ENCODE measurements around the gene ATRIP.
"Not testable (repeated sequence)": the region's sequence is repeated elsewhere in the genome, so short reads cannot be mapped to it uniquely, and the experiment has no call there.

Gene ATRIP

GRCh38 chr3:48436855-48437254 is 9.7 kb upstream of the ATRIP start:
- no peak for DNase-seq (ENCODE audit: low read depth)

GRCh38 chr3:48437812-48438211 is 8.7 kb upstream of the ATRIP start:
- DNase-seq (ENCODE audit: low read depth) = no peak

GRCh38 chr3:48439820-48440589 is 6.5 kb upstream of the ATRIP start, which contains the start of the genes CCDC51 and TMA7:
TSS of gene CCDC51 (minus strand) at chr3:48440119. CDS start at chr3:48435128, 4,991 bp downstream.
TSS of gene TMA7 (plus strand) at chr3:48440257. CDS start at chr3:48440297, 40 bp downstream.
- peak; percentile 97 for DNase-seq (ENCODE audit: low read depth)

GRCh38 chr3:48440590-48440958 is 6.0 kb upstream of the ATRIP start:
- no peak for DNase-seq (ENCODE audit: low read depth)

- DNase-seq (ENCODE audit: low read depth) = no peak
Observed at GRCh38 chr3:48441940-48442339, 4.6 kb upstream of the ATRIP start.

- no peak for DNase-seq (ENCODE audit: low read depth)
Observed at GRCh38 chr3:48445277-48445882, 1.2 kb upstream of the ATRIP start.

GRCh38 chr3:48446043-48446424 is 503 bp upstream of the ATRIP start:
- no peak for DNase-seq (ENCODE audit: low read depth)

GRCh38 chr3:48451270-48451669 is 4.7 kb downstream of the ATRIP start:
- no peak for DNase-seq (ENCODE audit: low read depth)

GRCh38 chr3:48456456-48456855 is 9.9 kb downstream of the ATRIP start:
- DNase-seq (ENCODE audit: low read depth) = no peak

- no peak for DNase-seq (ENCODE audit: low read depth)
Observed at GRCh38 chr3:48459331-48459730, 12.8 kb downstream of the ATRIP start.

GRCh38 chr3:48459773-48460516 is 13.4 kb downstream of the ATRIP start:
- no peak for DNase-seq (ENCODE audit: low read depth)

- no peak for DNase-seq (ENCODE audit: low read depth)
Observed at GRCh38 chr3:48460517-48460902, 14.0 kb downstream of the ATRIP start.

GRCh38 chr3:48461767-48462166 is 15.2 kb downstream of the ATRIP start:
- not testable (repeated sequence) for DNase-seq (ENCODE audit: low read depth)

GRCh38 chr3:48463703-48464102 is 17.2 kb downstream of the ATRIP start:
- no peak for DNase-seq (ENCODE audit: low read depth)

- DNase-seq (ENCODE audit: low read depth) = no peak
Observed at GRCh38 chr3:48464713-48465221, 18.2 kb downstream of the ATRIP start.

- DNase-seq (ENCODE audit: low read depth) = no peak
Observed at GRCh38 chr3:48465237-48465530, 18.6 kb downstream of the ATRIP start.

- DNase-seq (ENCODE audit: low read depth) = peak; percentile 78
Observed at GRCh38 chr3:48465531-48466378, 19.2 kb downstream of the ATRIP start.

GRCh38 chr3:48466386-48467109 is 20.0 kb downstream of the ATRIP start:
- no peak for DNase-seq (ENCODE audit: low read depth)

GRCh38 chr3:48467110-48467454 is 20.5 kb downstream of the ATRIP start:
- no peak for DNase-seq (ENCODE audit: low read depth)

- no peak for DNase-seq (ENCODE audit: low read depth)
Observed at GRCh38 chr3:48467473-48468267, 21.1 kb downstream of the ATRIP start.

- no peak for DNase-seq (ENCODE audit: low read depth)
Observed at GRCh38 chr3:48468329-48468731, 21.8 kb downstream of the ATRIP start.

Data from activated T-cell treated with anti-CD3 and anti-CD28 coated beads for 48 hours (primary cell).